Ishikawa (cell line): ENCODE results near the gene NKX2-2.

Experiments used
- CEBPB ChIP-seq: IDR thresholded peaks from 2 replicates; pipeline ENCODE4 v1.6.1; 2012
- CREB1 ChIP-seq: IDR thresholded peaks from 2 replicates; pipeline ENCODE4 v1.6.1; 2012; ENCODE audit warnings: low read depth
- EGR1 ChIP-seq: IDR thresholded peaks from 2 replicates; pipeline ENCODE4 v1.6.1; 2012
- EP300 ChIP-seq: IDR thresholded peaks from 2 replicates; pipeline ENCODE4 v1.6.1; 2012; ENCODE audit warnings: borderline replicate concordance
- FOXM1 ChIP-seq: IDR thresholded peaks from 2 replicates; pipeline ENCODE4 v1.6.1; 2012; ENCODE audit warnings: low read depth, borderline replicate concordance
- NFIC ChIP-seq: IDR thresholded peaks from 2 replicates; pipeline ENCODE4 v1.6.1; 2012
- RAD21 ChIP-seq: IDR thresholded peaks from 2 replicates; pipeline ENCODE4 v1.6.1; 2012; ENCODE audit warnings: low read depth
- TAF1 ChIP-seq: IDR thresholded peaks from 2 replicates; pipeline ENCODE4 v1.6.1; 2012; ENCODE audit warnings: low read depth, mild to moderate bottlenecking
- TCF12 ChIP-seq: IDR thresholded peaks from 2 replicates; pipeline ENCODE4 v1.6.1; 2012; ENCODE audit warnings: low read depth
- TEAD4 ChIP-seq: IDR thresholded peaks from 2 replicates; pipeline ENCODE4 v1.6.1; 2012
- YY1 ChIP-seq: IDR thresholded peaks from 2 replicates; pipeline ENCODE4 v1.6.1; 2012; ENCODE audit warnings: low read depth
- ZBTB7A ChIP-seq: IDR thresholded peaks from 2 replicates; pipeline ENCODE4 v1.6.1; 2012; ENCODE audit warnings: low read depth
- TF ChIP-seq, protein P1 (sequence below): IDR thresholded peaks from 2 replicates; pipeline ENCODE4 v1.6.1; 2012
- TF ChIP-seq, protein P2 (sequence below): IDR thresholded peaks from 2 replicates; pipeline ENCODE4 v1.6.1; 2012
- TF ChIP-seq, protein P3 (sequence below): IDR thresholded peaks from 2 replicates; pipeline ENCODE4 v1.6.1; 2012; ENCODE audit warnings: low read depth, mild to moderate bottlenecking

NKX2-2 gene

DNA sequence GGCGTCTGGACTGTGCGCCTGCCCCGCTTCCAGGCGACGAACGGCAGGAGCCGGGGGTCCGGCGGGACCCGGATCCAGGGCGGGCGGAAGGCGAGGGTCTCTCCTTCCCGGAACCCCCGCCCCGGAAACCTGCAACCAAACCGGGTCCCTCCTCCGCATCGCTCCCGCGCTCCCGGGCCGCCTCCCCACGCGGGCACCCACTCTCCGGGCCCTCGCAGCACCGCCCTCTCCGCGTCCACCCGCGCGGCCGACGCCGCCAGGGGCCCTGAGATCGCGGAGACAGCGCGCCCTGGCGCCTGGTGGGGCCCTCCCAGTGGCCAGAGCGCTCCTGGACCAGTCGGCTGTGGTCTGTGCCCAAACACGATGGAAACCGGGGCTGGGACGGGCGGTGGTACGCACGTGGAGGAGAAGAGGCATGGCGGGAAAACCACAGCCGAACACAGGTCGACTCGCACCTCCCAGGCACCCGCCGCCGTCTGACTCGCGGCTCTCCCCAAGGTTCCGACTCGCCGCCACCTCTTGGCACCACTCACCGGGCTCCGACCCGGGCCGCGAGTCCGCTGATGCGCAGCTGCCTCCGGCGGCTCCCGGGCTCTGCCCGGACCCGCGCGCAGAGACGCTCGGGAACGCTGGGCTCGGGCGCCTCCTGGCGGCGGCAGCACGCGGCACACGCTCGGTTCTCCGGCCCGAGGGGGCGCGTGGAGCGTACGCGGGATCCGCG lies 7.9 kb downstream of the NKX2-2 start:
- TF ChIP-seq, protein P1, sequence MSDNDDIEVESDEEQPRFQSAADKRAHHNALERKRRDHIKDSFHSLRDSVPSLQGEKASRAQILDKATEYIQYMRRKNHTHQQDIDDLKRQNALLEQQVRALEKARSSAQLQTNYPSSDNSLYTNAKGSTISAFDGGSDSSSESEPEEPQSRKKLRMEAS: peak; percentile 66
- TF ChIP-seq YY1: no peak
- peak; percentile 25; the same call in 1 of the 2 replicates for TF ChIP-seq RAD21

DNA sequence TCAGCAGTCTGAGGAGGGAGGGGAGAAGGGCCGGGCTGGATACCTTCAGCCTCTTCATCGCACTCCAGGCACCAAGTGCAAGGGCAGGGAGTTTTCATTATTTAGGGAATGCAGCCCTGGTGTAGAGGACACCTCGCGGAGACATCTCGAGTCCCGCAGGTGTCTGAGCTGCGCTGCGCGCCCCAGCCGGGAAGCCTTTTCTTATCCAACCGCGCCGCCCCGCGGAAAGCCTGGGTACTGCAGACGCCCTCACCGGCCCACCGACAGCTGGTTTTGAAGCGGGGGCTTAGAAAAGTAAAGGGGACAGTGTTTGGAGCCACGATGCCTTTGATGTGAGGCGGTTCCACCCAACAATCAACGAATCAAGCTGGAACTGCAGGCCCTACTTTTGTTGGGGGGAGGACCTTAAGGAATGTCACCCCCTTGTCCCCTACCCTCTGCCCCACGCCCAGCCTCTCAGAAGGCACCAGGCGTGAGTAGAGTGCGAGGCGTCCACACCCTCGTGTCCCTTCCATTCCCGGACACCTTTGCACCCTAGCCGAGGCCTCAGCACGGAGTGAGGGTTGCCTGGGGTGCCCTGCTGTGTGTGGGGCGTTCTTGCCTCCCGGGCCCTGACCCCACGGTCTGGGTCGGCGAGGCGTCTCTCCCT lies 8.6 kb downstream of the NKX2-2 start:
- TF ChIP-seq FOXM1: no peak
- TF ChIP-seq, protein P2, sequence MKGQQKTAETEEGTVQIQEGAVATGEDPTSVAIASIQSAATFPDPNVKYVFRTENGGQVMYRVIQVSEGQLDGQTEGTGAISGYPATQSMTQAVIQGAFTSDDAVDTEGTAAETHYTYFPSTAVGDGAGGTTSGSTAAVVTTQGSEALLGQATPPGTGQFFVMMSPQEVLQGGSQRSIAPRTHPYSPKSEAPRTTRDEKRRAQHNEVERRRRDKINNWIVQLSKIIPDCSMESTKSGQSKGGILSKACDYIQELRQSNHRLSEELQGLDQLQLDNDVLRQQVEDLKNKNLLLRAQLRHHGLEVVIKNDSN: no peak
- peak; percentile 90 for TF ChIP-seq RAD21
- TF ChIP-seq YY1: no peak
- TF ChIP-seq, protein P1: no peak

DNA sequence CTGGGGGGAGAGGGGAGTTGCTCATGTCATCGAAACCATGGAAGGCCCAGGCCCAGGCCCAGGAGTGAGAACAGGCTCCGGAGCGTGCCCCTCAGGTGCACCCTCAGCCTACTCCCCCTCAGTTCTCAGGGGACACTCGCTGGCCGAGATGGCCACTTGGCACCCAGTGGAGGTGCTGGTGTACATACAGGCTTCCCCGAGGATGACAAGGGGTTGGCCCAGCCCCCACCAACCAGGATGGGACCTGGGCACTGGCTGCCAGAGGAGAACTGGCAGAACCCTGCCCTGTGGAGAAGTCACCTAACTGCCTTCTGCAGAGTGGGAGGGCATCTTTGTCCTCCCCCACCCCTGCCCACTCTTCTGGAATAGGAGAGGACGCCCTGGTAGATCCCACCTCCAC lies 9.5 kb downstream of the NKX2-2 start:
- TF ChIP-seq TCF12: no peak
- no peak for TF ChIP-seq RAD21
- TF ChIP-seq CEBPB: no peak
- TF ChIP-seq CREB1: no peak
- TF ChIP-seq FOXM1: no peak
- no peak for TF ChIP-seq NFIC
- TF ChIP-seq ZBTB7A: no peak
- no peak for TF ChIP-seq EGR1
- no peak for TF ChIP-seq YY1

DNA sequence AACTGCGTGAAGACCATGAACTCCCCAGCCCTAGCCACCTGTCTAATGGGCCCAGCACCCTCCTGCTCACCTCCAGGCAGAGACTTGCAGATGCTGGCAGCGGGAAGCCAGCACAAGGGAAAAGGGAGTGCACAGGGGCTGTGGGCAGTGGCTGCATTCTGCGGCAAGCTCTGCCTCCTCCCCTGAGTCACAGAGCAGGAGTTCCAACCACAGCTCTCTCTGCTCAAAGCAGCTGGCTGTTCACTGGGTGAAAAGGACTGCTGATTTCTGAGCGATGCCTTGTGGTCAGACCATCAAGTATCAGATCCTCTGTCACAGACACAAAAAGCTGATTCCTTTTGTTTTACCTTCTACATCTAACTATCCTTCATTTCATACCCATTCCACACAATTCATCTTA lies 10.5 kb downstream of the NKX2-2 start:
- TF ChIP-seq YY1: no peak
- no peak for TF ChIP-seq TCF12
- no peak for TF ChIP-seq NFIC
- TF ChIP-seq EP300: no peak
- TF ChIP-seq, protein P3, sequence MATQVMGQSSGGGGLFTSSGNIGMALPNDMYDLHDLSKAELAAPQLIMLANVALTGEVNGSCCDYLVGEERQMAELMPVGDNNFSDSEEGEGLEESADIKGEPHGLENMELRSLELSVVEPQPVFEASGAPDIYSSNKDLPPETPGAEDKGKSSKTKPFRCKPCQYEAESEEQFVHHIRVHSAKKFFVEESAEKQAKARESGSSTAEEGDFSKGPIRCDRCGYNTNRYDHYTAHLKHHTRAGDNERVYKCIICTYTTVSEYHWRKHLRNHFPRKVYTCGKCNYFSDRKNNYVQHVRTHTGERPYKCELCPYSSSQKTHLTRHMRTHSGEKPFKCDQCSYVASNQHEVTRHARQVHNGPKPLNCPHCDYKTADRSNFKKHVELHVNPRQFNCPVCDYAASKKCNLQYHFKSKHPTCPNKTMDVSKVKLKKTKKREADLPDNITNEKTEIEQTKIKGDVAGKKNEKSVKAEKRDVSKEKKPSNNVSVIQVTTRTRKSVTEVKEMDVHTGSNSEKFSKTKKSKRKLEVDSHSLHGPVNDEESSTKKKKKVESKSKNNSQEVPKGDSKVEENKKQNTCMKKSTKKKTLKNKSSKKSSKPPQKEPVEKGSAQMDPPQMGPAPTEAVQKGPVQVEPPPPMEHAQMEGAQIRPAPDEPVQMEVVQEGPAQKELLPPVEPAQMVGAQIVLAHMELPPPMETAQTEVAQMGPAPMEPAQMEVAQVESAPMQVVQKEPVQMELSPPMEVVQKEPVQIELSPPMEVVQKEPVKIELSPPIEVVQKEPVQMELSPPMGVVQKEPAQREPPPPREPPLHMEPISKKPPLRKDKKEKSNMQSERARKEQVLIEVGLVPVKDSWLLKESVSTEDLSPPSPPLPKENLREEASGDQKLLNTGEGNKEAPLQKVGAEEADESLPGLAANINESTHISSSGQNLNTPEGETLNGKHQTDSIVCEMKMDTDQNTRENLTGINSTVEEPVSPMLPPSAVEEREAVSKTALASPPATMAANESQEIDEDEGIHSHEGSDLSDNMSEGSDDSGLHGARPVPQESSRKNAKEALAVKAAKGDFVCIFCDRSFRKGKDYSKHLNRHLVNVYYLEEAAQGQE: no peak
- TF ChIP-seq RAD21: no peak
- TF ChIP-seq ZBTB7A: no peak
- TF ChIP-seq, protein P2: no peak
- TF ChIP-seq TAF1: no peak
- TF ChIP-seq, protein P1: no peak
- TF ChIP-seq TEAD4: no peak
- TF ChIP-seq EGR1: no peak
- TF ChIP-seq FOXM1: no peak

DNA sequence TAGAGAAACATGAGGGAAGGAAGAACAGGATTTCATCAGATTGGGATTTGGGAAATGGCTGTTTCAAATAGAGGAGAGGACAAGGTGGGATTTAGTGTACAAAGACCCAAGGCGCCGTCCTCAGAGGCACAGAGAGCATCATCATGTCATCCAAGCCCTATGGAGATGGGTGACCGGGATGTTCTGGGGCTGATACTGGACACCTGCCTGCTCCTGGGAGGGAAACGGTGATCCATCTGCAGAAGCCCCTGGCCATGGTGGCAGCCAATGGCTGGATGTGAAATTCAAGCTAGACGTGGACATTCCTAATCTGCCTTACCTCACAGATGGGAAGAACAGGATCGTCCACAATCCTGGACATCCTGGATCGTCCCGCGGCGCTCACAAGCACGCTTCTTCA lies 12.7 kb downstream of the NKX2-2 start:
- TF ChIP-seq EGR1 (no peak), CREB1 (no peak), TAF1 (no peak), TCF12 (no peak), FOXM1 (no peak), YY1 (no peak), ZBTB7A (no peak), TEAD4 (no peak), CEBPB (no peak), NFIC (no peak), RAD21 (no peak), EP300 (no peak)
- TF ChIP-seq, protein P2: no peak
- TF ChIP-seq, protein P3: no peak
- TF ChIP-seq, protein P1: no peak
